ENCODE data around the gene IFFO2. TPM values are rescaled to one million over a fixed set of nuclear protein-coding genes. Genes with fewer than 3 reads are reported as not detected.

Gene IFFO2
- total RNA-seq, 2 donors from 2014 or later, result 24.8 to 27.7 TPM

- H3K27me3 ChIP-seq (replicated peaks; ENCODE audit: insufficient read depth), result no peaks in the 10 kb centered on the region
- TF ChIP-seq CTCF (IDR thresholded peaks at IDR 0.05), result peak; percentile 96
- no peaks in the 10 kb centered on the region for H3K36me3 ChIP-seq
- no peak overlapping the region for H3K27ac ChIP-seq
- peak; percentile 37 for DNase-seq (ENCODE audit: low spot score)
- no peaks in the 10 kb centered on the region for H3K9me3 ChIP-seq
- no peak overlapping the region for H3K4me3 ChIP-seq
- no peak for ATAC-seq (ENCODE audit: insufficient number of reproducible peaks, low FRiP score, low read depth)
- H3K4me1 ChIP-seq (ENCODE audit: control insufficient read depth in 1 of 2, low read depth in 2 of 2), result no peaks in the 10 kb centered on the region
Measured at GRCh38 chr1:18883636-18884418, 72.6 kb downstream of the IFFO2 start.

GRCh38 chr1:18883079-18883478, 73.4 kb downstream of the IFFO2 start:
- no peak overlapping the region for H3K4me3 ChIP-seq
- TF ChIP-seq CTCF (IDR thresholded peaks at IDR 0.05), result no peak
- no peaks in the 10 kb centered on the region for H3K36me3 ChIP-seq
- H3K27me3 ChIP-seq (replicated peaks; ENCODE audit: insufficient read depth), result no peaks in the 10 kb centered on the region
- H3K9me3 ChIP-seq, result no peaks in the 10 kb centered on the region
- H3K27ac ChIP-seq, result no peak overlapping the region
- ATAC-seq (ENCODE audit: insufficient number of reproducible peaks, low FRiP score, low read depth) (no peak), DNase-seq (ENCODE audit: low spot score) (no peak)
- no peaks in the 10 kb centered on the region for H3K4me1 ChIP-seq (ENCODE audit: control insufficient read depth in 1 of 2, low read depth in 2 of 2)

GRCh38 chr1:18882486-18882885, 74.0 kb downstream of the IFFO2 start:
- H3K9me3 ChIP-seq, result no peaks in the 10 kb centered on the region
- H3K36me3 ChIP-seq, result no peaks in the 10 kb centered on the region
- no peak for ATAC-seq (ENCODE audit: insufficient number of reproducible peaks, low FRiP score, low read depth)
- no peak for DNase-seq (ENCODE audit: low spot score)
- H3K27ac ChIP-seq, result no peak overlapping the region
- no peaks in the 10 kb centered on the region for H3K4me1 ChIP-seq (ENCODE audit: control insufficient read depth in 1 of 2, low read depth in 2 of 2)
- H3K27me3 ChIP-seq (replicated peaks; ENCODE audit: insufficient read depth), result no peaks in the 10 kb centered on the region
- no peak overlapping the region for H3K4me3 ChIP-seq
- TF ChIP-seq CTCF (IDR thresholded peaks at IDR 0.05), result no peak

- no peak for ATAC-seq (ENCODE audit: insufficient number of reproducible peaks, low FRiP score, low read depth)
- Histone ChIP-seq H3K4me3 (no peak overlapping the region), H3K36me3 (no peaks in the 10 kb centered on the region), H3K9me3 (no peaks in the 10 kb centered on the region), H3K27ac (no peak overlapping the region), H3K27me3 (replicated peaks; ENCODE audit: insufficient read depth) (no peaks in the 10 kb centered on the region), H3K4me1 (ENCODE audit: control insufficient read depth in 1 of 2, low read depth in 2 of 2) (no peaks in the 10 kb centered on the region)
- TF ChIP-seq CTCF (IDR thresholded peaks at IDR 0.05), result no peak
- DNase-seq (ENCODE audit: low spot score), result no peak
Measured at GRCh38 chr1:18881642-18882431, 74.6 kb downstream of the IFFO2 start.

GRCh38 chr1:18881164-18881563, 75.3 kb downstream of the IFFO2 start:
- TF ChIP-seq CTCF (IDR thresholded peaks at IDR 0.05), result no peak
- ATAC-seq (ENCODE audit: insufficient number of reproducible peaks, low FRiP score, low read depth), result no peak
- Histone ChIP-seq H3K36me3 (no peaks in the 10 kb centered on the region), H3K9me3 (no peaks in the 10 kb centered on the region), H3K27me3 (replicated peaks; ENCODE audit: insufficient read depth) (no peaks in the 10 kb centered on the region), H3K4me3 (no peak overlapping the region), H3K4me1 (ENCODE audit: control insufficient read depth in 1 of 2, low read depth in 2 of 2) (no peaks in the 10 kb centered on the region), H3K27ac (no peak overlapping the region)
- DNase-seq (ENCODE audit: low spot score), result no peak
